Measurements from ENCODE around the gene TRAF3IP1.

- no peak for TF ChIP-seq TOX (CRISPR knock-in tag; IDR thresholded peaks at IDR 0.05; ENCODE audit: borderline replicate concordance)
- no peak for TF ChIP-seq ZFP30 (CRISPR knock-in tag; IDR thresholded peaks at IDR 0.05)
- no peak for TF ChIP-seq TCF4 (CRISPR knock-in tag; IDR thresholded peaks at IDR 0.05; ENCODE audit: borderline replicate concordance)
- no peak for TF ChIP-seq SNAI2 (CRISPR knock-in tag; IDR thresholded peaks at IDR 0.05)
- no peak for TF ChIP-seq PATZ1 (CRISPR knock-in tag; IDR thresholded peaks at IDR 0.05; ENCODE audit: borderline replicate concordance)
- TF ChIP-seq ARNTL (CRISPR knock-in tag; IDR thresholded peaks at IDR 0.05; ENCODE audit: borderline replicate concordance, low read depth), result no peak
Observed at GRCh38 chr2:238350150-238350897, 30.0 kb downstream of the TRAF3IP1 start.
